ENCODE measurements around the gene OR6C6. TPM values are rescaled to one million over a fixed set of nuclear protein-coding genes. Genes with fewer than 3 reads are reported as not detected.
"Not testable (repeated sequence)": the region's sequence is repeated elsewhere in the genome, so short reads cannot be mapped to it uniquely, and the experiment has no call there.

Gene OR6C6
- total RNA-seq, result not detected
- polyA plus RNA-seq, result not detected
- long read RNA-seq, donor 1, result 0 reads
- long read RNA-seq, donor 2, result 0 reads
- long read RNA-seq, donor 3, result 0 reads

DNA sequence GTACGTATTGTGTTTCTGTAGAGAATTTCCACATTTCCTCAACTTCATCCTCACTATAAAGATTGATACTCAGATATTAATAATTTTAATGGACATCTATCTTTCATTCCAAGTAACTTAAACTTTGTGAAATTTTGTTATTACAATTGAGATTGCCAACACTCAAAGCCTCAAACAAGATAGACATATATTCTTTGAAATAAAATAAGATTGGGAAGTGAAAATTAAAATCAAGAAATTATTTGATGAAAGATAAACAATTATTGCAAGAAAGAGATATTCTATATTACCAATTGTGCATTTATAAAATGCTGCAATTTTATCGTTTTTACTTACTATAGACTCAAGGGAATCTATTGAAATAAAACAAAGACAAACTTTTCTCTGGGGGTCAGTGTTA, at the start of gene OR6C6:
TSS of gene OR6C6 (minus strand) at position 101 of the 400 bp plus-strand sequence. CDS start 1,337 bp downstream, outside the sequence.
- DNase-seq, result no peak
- no peaks in the 10 kb centered on the region for H3K4me1 ChIP-seq (ENCODE audit: insufficient read depth)
- 76 to 87% (median 81%) methylated on average over 2 of the region's 2 CpGs for WGBS, 3 donors
- no peaks in the 10 kb centered on the region for H3K9me3 ChIP-seq
- H3K4me3 ChIP-seq, result no peak within 1 kb of the TSS
- TF ChIP-seq EP300 (IDR thresholded peaks at IDR 0.05) (no peak), POLR2A (IDR thresholded peaks at IDR 0.05) (no peak)
- TF ChIP-seq, protein P1, sequence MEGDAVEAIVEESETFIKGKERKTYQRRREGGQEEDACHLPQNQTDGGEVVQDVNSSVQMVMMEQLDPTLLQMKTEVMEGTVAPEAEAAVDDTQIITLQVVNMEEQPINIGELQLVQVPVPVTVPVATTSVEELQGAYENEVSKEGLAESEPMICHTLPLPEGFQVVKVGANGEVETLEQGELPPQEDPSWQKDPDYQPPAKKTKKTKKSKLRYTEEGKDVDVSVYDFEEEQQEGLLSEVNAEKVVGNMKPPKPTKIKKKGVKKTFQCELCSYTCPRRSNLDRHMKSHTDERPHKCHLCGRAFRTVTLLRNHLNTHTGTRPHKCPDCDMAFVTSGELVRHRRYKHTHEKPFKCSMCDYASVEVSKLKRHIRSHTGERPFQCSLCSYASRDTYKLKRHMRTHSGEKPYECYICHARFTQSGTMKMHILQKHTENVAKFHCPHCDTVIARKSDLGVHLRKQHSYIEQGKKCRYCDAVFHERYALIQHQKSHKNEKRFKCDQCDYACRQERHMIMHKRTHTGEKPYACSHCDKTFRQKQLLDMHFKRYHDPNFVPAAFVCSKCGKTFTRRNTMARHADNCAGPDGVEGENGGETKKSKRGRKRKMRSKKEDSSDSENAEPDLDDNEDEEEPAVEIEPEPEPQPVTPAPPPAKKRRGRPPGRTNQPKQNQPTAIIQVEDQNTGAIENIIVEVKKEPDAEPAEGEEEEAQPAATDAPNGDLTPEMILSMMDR (IDR thresholded peaks at IDR 0.05), result no peak
- H3K27me3 ChIP-seq, result no peaks in the 10 kb centered on the region
- no peak within 1 kb of the TSS for H3K27ac ChIP-seq
- H3K36me3 ChIP-seq, result no peaks in the 10 kb centered on the region
- intact Hi-C loops (cut with DNase I), result no loop called here

DNA sequence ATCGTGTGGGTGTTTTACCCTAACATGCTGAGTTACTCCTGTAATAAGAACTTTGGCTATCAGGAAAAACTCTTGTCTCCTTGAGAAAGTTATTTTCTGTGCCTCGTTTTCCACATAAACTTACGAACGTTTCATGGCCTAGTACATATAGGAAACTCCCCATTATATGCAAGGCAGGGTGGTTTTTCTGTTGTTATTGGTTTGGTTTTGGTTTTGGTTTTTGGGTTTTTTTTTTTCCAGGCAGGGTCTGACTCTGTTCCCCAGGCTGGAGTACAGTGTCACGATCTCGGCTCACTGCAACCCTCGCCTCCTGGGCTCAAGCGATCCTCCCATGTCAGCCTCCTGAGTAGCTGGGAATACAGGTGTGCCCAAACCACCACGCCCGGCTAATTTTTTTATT, 39.6 kb upstream of the OR6C6 start:
- intact Hi-C loops (cut with DNase I), result no loop called here
- TF ChIP-seq EP300 (IDR thresholded peaks at IDR 0.05) (no peak), POLR2A (IDR thresholded peaks at IDR 0.05) (no peak)
- TF ChIP-seq, protein P1 (IDR thresholded peaks at IDR 0.05), result no peak

DNA sequence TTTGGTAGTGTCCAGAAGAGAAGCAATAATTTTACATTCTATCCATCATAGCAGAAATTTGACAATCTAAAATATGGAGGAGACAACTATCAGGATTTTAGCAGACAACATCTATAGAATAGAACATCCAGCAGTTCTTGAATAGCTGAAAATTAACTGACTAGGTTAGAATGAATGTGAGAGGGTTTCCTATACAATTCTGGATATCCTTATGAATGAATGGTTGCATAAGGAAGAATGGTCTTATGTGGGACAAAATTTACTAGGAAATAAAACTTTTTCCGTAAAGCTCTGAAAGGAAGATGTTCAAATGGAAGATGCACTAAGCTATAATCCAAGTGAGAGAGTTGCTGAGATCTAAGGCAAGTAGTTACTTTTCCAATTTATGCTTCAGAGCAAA, 34.1 kb upstream of the OR6C6 start, which contains the start of gene OR6C3:
TSS of gene OR6C3 (plus strand) at position 301 of the 400 bp plus-strand sequence. CDS start 955 bp downstream, outside the sequence.
- intact Hi-C loops (cut with DNase I), result no loop called here

More for the DNA sequence above, 39.6 kb upstream of the OR6C6 start:
- WGBS, 3 donors, result 85 to 90% (median 89%) methylated on average over 10 of the region's 10 CpGs
- no peaks in the 10 kb centered on the region for H3K36me3 ChIP-seq
- no peaks in the 10 kb centered on the region for H3K9me3 ChIP-seq
- no peaks in the 10 kb centered on the region for H3K27me3 ChIP-seq
- no peaks in the 10 kb centered on the region for H3K4me1 ChIP-seq (ENCODE audit: insufficient read depth)
- DNase-seq, result no peak
- no peak overlapping the region for H3K4me3 ChIP-seq
- no peak overlapping the region for H3K27ac ChIP-seq

DNA sequence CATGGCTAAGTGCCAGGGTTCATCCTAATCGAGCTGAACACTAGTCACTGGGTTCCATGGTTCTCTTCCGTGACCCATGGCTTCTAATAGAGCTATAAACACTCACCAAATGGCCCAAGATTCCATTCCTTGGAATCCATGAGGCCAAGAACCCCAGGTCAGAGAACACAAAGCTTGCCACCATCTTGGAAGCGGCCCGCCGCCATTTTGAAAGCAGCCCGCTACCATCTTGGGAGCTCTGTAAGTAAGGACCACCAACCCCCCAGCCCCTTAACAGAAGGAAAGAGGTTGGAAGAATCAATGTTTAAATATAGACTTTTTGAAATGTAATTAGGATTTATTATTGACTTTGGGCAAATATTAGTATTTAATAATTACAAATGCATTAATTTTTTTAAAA, 29.4 kb upstream of the OR6C6 start:
- 89 to 92% (median 92%) methylated on average over 6 of the region's 6 CpGs for WGBS, 3 donors
- H3K4me1 ChIP-seq (ENCODE audit: insufficient read depth); intact Hi-C loops (cut with DNase I); DNase-seq; H3K27me3 ChIP-seq; H3K27ac ChIP-seq; H3K4me3 ChIP-seq; H3K9me3 ChIP-seq; H3K36me3 ChIP-seq: not testable (repeated sequence)

More for the DNA sequence above, 34.1 kb upstream of the OR6C6 start, which contains the start of gene OR6C3:
- DNase-seq, result no peak
- Histone ChIP-seq H3K27ac (no peak within 1 kb of the TSS), H3K36me3 (no peaks in the 10 kb centered on the region), H3K4me3 (no peak within 1 kb of the TSS), H3K27me3 (no peaks in the 10 kb centered on the region), H3K9me3 (no peaks in the 10 kb centered on the region), H3K4me1 (ENCODE audit: insufficient read depth) (no peaks in the 10 kb centered on the region)
- WGBS, 3 donors, result 87 to 98% (median 90%) methylated on average over 1 of the region's 1 CpG
- TF ChIP-seq EP300 (IDR thresholded peaks at IDR 0.05) (no peak), POLR2A (IDR thresholded peaks at IDR 0.05) (no peak)
- TF ChIP-seq, protein P1 (IDR thresholded peaks at IDR 0.05), result no peak

DNA sequence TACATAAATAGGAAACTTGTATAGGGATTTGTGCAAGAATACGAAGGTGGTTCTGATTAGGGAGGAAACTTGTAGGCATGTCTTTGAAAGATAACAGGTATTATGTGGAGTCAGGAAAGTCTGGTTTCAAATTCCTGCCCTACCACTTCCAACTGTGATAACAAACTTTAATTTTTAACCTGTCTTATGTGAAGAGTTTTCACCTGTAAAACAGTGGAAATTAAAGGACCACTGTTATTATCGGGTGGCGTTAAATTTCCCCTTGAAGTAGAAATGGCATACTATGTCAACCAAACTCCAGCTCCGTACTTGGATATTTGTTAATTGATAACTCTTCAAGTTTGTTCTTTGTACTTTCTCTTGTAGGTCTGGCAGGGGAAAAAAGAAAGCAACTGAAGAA, 23.8 kb upstream of the OR6C6 start:
- Histone ChIP-seq H3K4me3 (no peak overlapping the region), H3K9me3 (no peaks in the 10 kb centered on the region), H3K27ac (no peak overlapping the region), H3K36me3 (no peaks in the 10 kb centered on the region), H3K27me3 (no peaks in the 10 kb centered on the region), H3K4me1 (ENCODE audit: insufficient read depth) (no peaks in the 10 kb centered on the region)
- 68 to 81% (median 73%) methylated on average over 4 of the region's 4 CpGs for WGBS, 3 donors
- TF ChIP-seq, protein P1 (IDR thresholded peaks at IDR 0.05), result no peak
- TF ChIP-seq POLR2A (IDR thresholded peaks at IDR 0.05) (no peak), EP300 (IDR thresholded peaks at IDR 0.05) (no peak)
- intact Hi-C loops (cut with DNase I), result no loop called here
- no peak for DNase-seq
